Lower lobe of right lung (tissue), 2 donors: ENCODE measurements around the gene GALE. TPM values are rescaled to one million over a fixed set of nuclear protein-coding genes. Genes with fewer than 3 reads are reported as not detected.

Experiments used
- ATAC-seq, 2 donors: fragments of 200-7000 bp; cut with Tn5 transposase; one replicate each; pipeline ENCODE4 v1.9.1; 2020 to 2022; ENCODE audit warnings: mild to moderate bottlenecking in 2 of 2, moderate library complexity in 2 of 2
- DNase-seq: peaks from one replicate; pipeline ENCODE4 v3.0.0-alpha.2; 2020
- H3K27ac ChIP-seq: fragments of 200-600 bp; one replicate; pipeline ENCODE4 v1.8.0; 2022
- H3K27me3 ChIP-seq: fragments of 200-600 bp; one replicate; pipeline ENCODE4 v1.8.0; 2022; ENCODE audit warnings: low read depth
- H3K36me3 ChIP-seq: fragments of 200-600 bp; one replicate; pipeline ENCODE4 v1.8.0; 2022; ENCODE audit warnings: mild to moderate bottlenecking
- H3K4me1 ChIP-seq: fragments of 200-600 bp; one replicate; pipeline ENCODE4 v1.8.0; 2022
- H3K4me3 ChIP-seq: fragments of 200-600 bp; one replicate; pipeline ENCODE4 v1.8.0; 2022; ENCODE audit warnings: mild to moderate bottlenecking
- H3K9me3 ChIP-seq: fragments of 200-600 bp; one replicate; pipeline ENCODE4 v1.8.0; 2022
- intact Hi-C: fragments of 100-400 bp; cut with DNase I; formaldehyde crosslinking; loops from one replicate; pipeline ENCODE4 v1.11.0; 2022
- total RNA-seq: library from RNA; stranded (reverse); fragmentation: NEBNext Ultra II Directional; extraction: Animal tissue kit (Norgen Biotek cat#: 25700); gene quantifications from one replicate; pipeline ENCODE4 v1.2.1, GENCODE V29; 2021
- TF ChIP-seq, protein P1 (sequence below): fragments of 200-600 bp; IDR thresholded peaks from one replicate; pipeline ENCODE4 v1.8.0; 2022; ENCODE audit warnings: antibody characterized with exemption, mild to moderate bottlenecking
- donor health status: DM: no; HTN: yes; CAD: no; lungs with severe emphysema.

The GALE gene
- total RNA-seq, 1 donor from 2014 or later, result 49.8 TPM

DNA sequence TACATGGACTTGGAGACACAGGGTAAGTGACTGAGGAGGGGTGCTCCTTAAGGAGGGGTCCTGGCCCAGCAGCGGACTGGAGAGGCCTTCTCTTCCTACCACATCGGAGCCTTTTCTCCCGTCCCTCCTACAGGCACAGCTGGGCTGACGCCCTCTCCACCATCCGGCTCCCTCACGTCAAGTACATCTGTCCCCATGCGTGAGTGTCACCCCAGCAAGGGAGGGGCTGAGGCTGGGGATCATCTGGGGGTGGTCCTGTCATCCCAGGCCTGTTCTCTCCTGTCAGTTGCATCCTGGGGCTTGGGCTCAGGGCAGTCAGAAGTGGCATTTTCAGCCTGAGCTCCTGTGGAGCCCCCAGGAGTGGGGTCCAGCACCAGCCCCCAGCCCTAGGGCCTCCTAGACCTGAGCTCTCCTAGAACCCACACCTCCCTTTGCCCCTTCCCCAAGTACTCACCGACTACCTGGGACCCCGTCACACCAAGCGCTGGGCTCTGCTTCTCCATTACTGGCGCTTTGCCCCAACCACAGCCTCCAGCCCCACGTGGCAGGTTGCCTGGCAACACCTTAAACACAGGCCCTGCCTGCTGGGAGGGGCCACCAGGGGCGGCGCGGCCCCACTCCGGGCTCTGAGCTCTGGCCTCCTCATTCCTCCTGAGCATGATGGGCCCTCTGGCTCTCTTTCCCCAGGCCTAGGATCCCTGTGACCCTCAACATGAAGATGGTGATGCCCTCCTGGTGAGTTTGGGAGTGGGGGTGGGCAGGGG is 7.4 kb downstream of the GALE start:
- peak; percentile 56 to 65 for ATAC-seq
- Histone ChIP-seq H3K4me3 (no peak overlapping the region), H3K27ac (peak overlapping the region; percentile 22), H3K36me3 (peaks cover 53% of the 10 kb centered on the region), H3K27me3 (no peaks in the 10 kb centered on the region), H3K9me3 (no peaks in the 10 kb centered on the region), H3K4me1 (peaks cover 36% of the 10 kb centered on the region)
- intact Hi-C loops, result no loop called here
- TF ChIP-seq, protein P1, sequence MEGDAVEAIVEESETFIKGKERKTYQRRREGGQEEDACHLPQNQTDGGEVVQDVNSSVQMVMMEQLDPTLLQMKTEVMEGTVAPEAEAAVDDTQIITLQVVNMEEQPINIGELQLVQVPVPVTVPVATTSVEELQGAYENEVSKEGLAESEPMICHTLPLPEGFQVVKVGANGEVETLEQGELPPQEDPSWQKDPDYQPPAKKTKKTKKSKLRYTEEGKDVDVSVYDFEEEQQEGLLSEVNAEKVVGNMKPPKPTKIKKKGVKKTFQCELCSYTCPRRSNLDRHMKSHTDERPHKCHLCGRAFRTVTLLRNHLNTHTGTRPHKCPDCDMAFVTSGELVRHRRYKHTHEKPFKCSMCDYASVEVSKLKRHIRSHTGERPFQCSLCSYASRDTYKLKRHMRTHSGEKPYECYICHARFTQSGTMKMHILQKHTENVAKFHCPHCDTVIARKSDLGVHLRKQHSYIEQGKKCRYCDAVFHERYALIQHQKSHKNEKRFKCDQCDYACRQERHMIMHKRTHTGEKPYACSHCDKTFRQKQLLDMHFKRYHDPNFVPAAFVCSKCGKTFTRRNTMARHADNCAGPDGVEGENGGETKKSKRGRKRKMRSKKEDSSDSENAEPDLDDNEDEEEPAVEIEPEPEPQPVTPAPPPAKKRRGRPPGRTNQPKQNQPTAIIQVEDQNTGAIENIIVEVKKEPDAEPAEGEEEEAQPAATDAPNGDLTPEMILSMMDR, result no peak
- peak; percentile 81 for DNase-seq

DNA sequence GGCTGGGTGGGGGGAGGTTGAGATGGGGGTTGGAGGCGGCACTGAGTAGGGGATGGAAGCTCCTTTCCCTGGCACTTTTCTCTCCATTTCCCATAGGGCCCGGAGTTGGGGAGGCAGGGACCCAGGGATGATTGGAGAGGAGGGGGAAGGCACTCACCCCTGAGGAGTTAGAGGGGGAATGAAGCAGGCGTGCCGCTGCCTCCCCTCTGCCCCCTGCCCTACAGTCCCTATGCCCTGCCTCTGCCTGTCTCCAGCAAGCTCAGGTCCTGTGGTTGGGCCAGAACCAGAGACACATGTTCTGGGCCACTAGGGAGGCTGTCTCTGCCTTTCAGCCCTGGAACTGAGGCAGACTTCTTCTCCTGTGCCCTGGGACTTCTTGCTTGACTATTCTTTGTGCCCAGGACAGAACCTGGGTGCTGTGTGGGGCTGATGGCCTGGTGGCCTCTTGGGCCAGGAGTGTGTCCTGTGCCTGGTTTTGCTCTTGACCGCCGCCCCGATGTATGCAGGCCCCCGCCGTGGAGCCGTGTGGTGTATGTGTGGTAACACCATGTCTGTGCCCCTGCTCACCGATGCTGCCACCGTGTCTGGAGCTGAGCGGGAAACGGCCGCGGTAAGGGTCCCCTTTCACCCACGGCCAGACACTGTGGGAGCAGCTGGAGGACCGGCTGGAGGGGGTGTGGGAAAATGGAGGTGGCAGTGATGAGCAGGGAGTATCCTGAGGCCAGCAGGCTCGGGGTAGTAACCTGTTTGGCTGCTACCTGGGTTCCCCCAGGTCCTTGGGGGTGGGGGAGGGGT is 8.2 kb downstream of the GALE start:
- intact Hi-C loops, result no loop called here
- peaks cover 54% of the 10 kb centered on the region for H3K36me3 ChIP-seq
- peak overlapping the region; percentile 41 for H3K27ac ChIP-seq
- peak; percentile 52 for DNase-seq
- H3K4me1 ChIP-seq, result peaks cover 30% of the 10 kb centered on the region
- ATAC-seq, result no peak
- no peaks in the 10 kb centered on the region for H3K9me3 ChIP-seq
- peak overlapping the region; percentile 85 for H3K4me3 ChIP-seq
- TF ChIP-seq, protein P1, result no peak
- no peaks in the 10 kb centered on the region for H3K27me3 ChIP-seq

DNA sequence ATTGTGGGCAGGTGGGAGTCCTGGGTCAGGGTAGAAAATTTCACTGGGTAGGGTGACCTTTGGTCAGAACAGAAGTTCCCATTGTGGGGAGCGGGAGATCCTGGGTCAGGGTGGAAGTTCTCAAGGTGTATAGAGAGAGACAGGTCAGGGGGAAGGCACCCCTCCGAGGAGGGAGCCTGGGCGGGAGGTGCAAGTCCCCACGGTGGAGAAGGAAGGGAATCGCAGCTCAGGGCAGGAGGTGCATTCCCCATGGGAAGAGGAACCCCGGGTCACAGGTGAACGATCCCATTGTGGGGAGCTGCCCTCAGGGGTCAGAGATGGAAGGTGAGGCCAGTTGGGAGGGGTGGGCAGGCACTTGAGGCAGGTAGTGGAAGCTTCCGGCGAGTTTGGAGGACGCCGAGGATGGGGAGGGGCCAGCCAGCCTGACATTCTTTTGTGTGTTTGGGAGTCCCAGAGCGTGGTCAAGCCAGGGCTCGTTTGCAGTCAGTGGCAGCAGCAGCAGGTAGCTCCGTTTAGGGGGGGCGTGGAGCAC is 9.0 kb downstream of the GALE start:
- peak; percentile 61 for DNase-seq
- peak; percentile 38 to 51 for ATAC-seq
- H3K27ac ChIP-seq, result peak overlapping the region; percentile 79

DNA sequence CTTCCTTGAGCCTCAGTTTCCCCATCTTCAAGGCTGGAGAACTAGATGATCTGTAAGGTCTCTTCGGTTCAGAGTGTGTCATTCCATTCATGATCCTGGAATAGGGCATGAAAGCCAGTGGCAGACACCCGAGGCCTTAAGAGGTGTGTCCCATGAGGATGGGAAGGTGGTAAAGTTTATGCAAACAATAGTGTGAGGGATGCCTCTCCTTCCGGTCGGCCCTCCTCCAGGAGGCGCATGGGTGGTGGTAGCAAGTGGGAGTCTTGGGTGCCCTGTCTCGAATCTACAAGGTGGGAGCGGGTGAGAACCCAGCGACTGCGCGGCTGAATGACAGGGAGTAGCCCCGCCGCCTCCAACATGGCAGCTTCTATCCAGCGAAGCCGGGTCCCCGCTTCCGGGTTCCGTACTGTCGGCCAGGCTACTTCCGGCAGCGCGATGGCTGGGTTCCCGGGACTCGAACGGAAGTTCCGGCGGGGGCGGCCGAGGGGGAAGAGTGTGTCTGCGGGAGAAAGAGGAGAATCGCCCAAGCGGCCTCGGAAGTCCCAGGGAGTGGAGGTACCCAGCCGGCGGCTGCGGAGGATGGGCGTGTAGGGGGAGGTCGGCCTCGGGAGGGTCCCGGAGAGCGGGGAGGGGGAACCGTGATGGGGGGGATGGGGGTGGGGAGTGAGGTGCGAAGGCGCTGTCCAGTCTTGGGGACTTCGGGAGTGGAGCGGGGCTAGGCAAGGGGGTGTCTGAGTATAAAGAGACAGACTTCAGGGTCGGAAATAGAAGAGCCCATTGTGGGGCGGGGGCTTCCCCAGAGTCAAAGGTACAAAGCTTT is 9.6 kb downstream of the GALE start, which contains the start of gene LYPLA2:
TSS of gene LYPLA2 (plus strand) at position 450 of the 820 bp plus-strand sequence. CDS start 1,538 bp downstream, outside the sequence.
- H3K27me3 ChIP-seq, result no peaks in the 10 kb centered on the region
- H3K4me3 ChIP-seq, result peak within 1 kb of the TSS; percentile 85
- DNase-seq (peak; percentile 97), ATAC-seq (peak; percentile 91 to 95)
- peak within 1 kb of the TSS; percentile 79 for H3K27ac ChIP-seq
- H3K4me1 ChIP-seq, result peaks cover 30% of the 10 kb centered on the region
- TF ChIP-seq, protein P1, result no peak
- no peaks in the 10 kb centered on the region for H3K9me3 ChIP-seq
- peaks cover 54% of the 10 kb centered on the region for H3K36me3 ChIP-seq
- intact Hi-C loops, result no loop called here

More for the DNA sequence above, 9.0 kb downstream of the GALE start:
- intact Hi-C loops, result no loop called here
- Histone ChIP-seq H3K27me3 (no peaks in the 10 kb centered on the region), H3K4me1 (peaks cover 30% of the 10 kb centered on the region), H3K9me3 (no peaks in the 10 kb centered on the region), H3K36me3 (peaks cover 54% of the 10 kb centered on the region), H3K4me3 (peak overlapping the region; percentile 85)
- TF ChIP-seq, protein P1, result no peak

DNA sequence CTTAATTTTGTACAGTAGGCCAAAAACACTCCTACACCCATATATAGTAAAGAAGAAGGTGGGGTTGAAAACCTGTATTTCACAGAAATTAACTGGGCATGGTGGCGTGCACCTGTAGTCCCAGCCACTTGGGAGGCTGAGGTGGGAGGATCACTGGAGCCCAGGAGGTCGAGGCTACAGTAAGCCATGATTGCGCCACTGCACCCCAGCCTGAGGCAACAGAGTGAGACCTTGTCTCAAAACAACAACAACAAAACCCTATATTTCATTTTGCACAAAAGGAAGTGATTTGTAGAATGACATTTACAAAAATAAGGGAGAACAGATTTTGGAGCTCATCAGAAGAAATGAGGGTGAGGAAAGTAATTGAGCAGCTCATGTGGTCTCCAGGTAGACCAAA is 11.9 kb downstream of the GALE start:
- DNase-seq (peak; percentile 24), ATAC-seq (no peak)
- TF ChIP-seq, protein P1, result no peak
- Histone ChIP-seq H3K27ac (no peak overlapping the region), H3K9me3 (no peaks in the 10 kb centered on the region), H3K36me3 (peaks cover 60% of the 10 kb centered on the region), H3K27me3 (no peaks in the 10 kb centered on the region), H3K4me1 (peaks cover 30% of the 10 kb centered on the region), H3K4me3 (no peak overlapping the region)
- intact Hi-C loops, result no loop called here
